GM23338 (cell line): ENCODE measurements around the gene AMBRA1. TPM values are rescaled to one million over a fixed set of nuclear protein-coding genes. Genes with fewer than 3 reads are reported as not detected.
"Not testable (repeated sequence)": the region's sequence is repeated elsewhere in the genome, so short reads cannot be mapped to it uniquely, and the experiment has no call there.

Source experiments
- ATAC-seq: fragments of 200-7000 bp; cut with Tn5 transposase; 3 replicates; pipeline ENCODE4 v1.9.1; 2020
- DNase-seq: peaks from one replicate; pipeline ENCODE4 v3.0.0-alpha.2; 2015; ENCODE audit warnings: low spot score
- H2AFZ ChIP-seq: fragments of 200-600 bp; sonication (generic); 2 replicates; pipeline ENCODE4 v1.8.0; 2016; ENCODE audit warnings: antibody characterized with exemption, mild to moderate bottlenecking, moderate library complexity
- H3F3A ChIP-seq: fragments of 200-600 bp; sonication (generic); replicated peaks from 2 replicates; pipeline ENCODE4 v1.8.0; 2017; ENCODE audit warnings: antibody characterized with exemption, mixed run types, low read depth
- H3K27ac ChIP-seq: fragments of 200-600 bp; sonication (generic); 2 replicates; pipeline ENCODE4 v1.6.1; 2016; ENCODE audit warnings: low read depth
- H3K27me3 ChIP-seq: fragments of 200-600 bp; sonication (generic); 2 replicates; pipeline ENCODE4 v1.8.0; 2016; ENCODE audit warnings: mild to moderate bottlenecking, mixed run types, moderate library complexity; ENCODE audit not compliant: insufficient read depth
- H3K36me3 ChIP-seq: fragments of 200-600 bp; sonication (generic); 2 replicates; pipeline ENCODE4 v1.8.0; 2016; ENCODE audit warnings: mild to moderate bottlenecking; ENCODE audit not compliant: insufficient read depth
- H3K4me1 ChIP-seq: fragments of 200-600 bp; sonication (generic); 2 replicates; pipeline ENCODE4 v1.8.0; 2016; ENCODE audit warnings: mild to moderate bottlenecking, moderate library complexity; ENCODE audit not compliant: insufficient read depth
- H3K4me2 ChIP-seq: fragments of 200-600 bp; sonication (generic); 2 replicates; pipeline ENCODE4 v1.7.1; 2017; ENCODE audit warnings: mixed run types
- H3K4me3 ChIP-seq: fragments of 200-600 bp; sonication (generic); 2 replicates; pipeline ENCODE4 v1.6.1; 2016; ENCODE audit warnings: mixed run types
- H3K79me2 ChIP-seq: fragments of 200-600 bp; sonication (generic); replicated peaks from 2 replicates; pipeline ENCODE4 v1.8.0; 2017; ENCODE audit warnings: mild to moderate bottlenecking; ENCODE audit not compliant: insufficient read depth
- H3K9me2 ChIP-seq: fragments of 200-600 bp; sonication (generic); 2 replicates; pipeline ENCODE4 v1.8.0; 2017; ENCODE audit not compliant: insufficient read depth
- H4K20me1 ChIP-seq: fragments of 200-600 bp; sonication (generic); replicated peaks from 2 replicates; pipeline ENCODE4 v1.8.0; 2017; ENCODE audit warnings: mild to moderate bottlenecking; ENCODE audit not compliant: insufficient read depth
- H3K27ac Mint-ChIP-seq: 2 replicates; pipeline ENCODE4 v1.8.0; 2020; ENCODE audit warnings: inconsistent platforms, mild to moderate bottlenecking, moderate library complexity, mixed read lengths
- H3K27me3 Mint-ChIP-seq: 3 replicates; pipeline ENCODE4 v1.8.0; 2022; ENCODE audit warnings: low read depth, mild to moderate bottlenecking, moderate library complexity, mixed read lengths, inconsistent platforms; ENCODE audit not compliant: insufficient read depth, poor library complexity
- H3K36me3 Mint-ChIP-seq: 3 replicates; pipeline ENCODE4 v1.8.0; 2021; ENCODE audit warnings: low read depth, mild to moderate bottlenecking, inconsistent platforms, moderate library complexity, mixed read lengths
- H3K4me1 Mint-ChIP-seq: 3 replicates; pipeline ENCODE4 v1.8.0; 2020; ENCODE audit warnings: mild to moderate bottlenecking, inconsistent platforms, mixed read lengths
- H3K4me3 Mint-ChIP-seq: 3 replicates; pipeline ENCODE4 v1.8.0; 2021; ENCODE audit warnings: moderate library complexity, mild to moderate bottlenecking, inconsistent platforms, mixed read lengths
- H3K9me3 Mint-ChIP-seq: 3 replicates; pipeline ENCODE4 v1.8.0; 2020; ENCODE audit warnings: moderate library complexity, mild to moderate bottlenecking, inconsistent platforms, mixed read lengths
- CTCF ChIP-seq, 2 experiments: fragments of 200-600 bp in 1 of 2; sonication (generic) in 1 of 2; conservative IDR thresholded peaks; 2 replicates each; pipeline versions ENCODE4 v1.5.1 to v1.6.1; 2016 to 2017; ENCODE audit warnings: antibody characterized with exemption in 2 of 2, low read depth in 2 of 2, mild to moderate bottlenecking in 2 of 2, moderate library complexity in 1 of 2
- JUNB ChIP-seq: IDR thresholded peaks from one replicate; pipeline ENCODE4 v1.6.1; 2016; ENCODE audit warnings: antibody characterized with exemption; ENCODE audit not compliant: unreplicated experiment
- NANOG ChIP-seq: IDR thresholded peaks from 2 replicates; pipeline ENCODE4 v1.6.1; 2016; ENCODE audit warnings: antibody characterized with exemption, borderline replicate concordance
- POLR2AphosphoS5 ChIP-seq: IDR thresholded peaks from 2 replicates; pipeline ENCODE4 v1.6.1; 2016; ENCODE audit warnings: antibody characterized with exemption, low read depth
- STAT1 ChIP-seq: IDR thresholded peaks from one replicate; pipeline ENCODE4 v1.6.1; 2016; ENCODE audit warnings: antibody characterized with exemption; ENCODE audit not compliant: unreplicated experiment
- polyA plus RNA-seq: library from polyadenylated mRNA; unstranded; fragments of >200 nt; fragmentation: Nextera tagmentation; extraction: Ambion mirVana; gene quantifications from 2 replicates; pipeline ENCODE4 v1.2.1, GENCODE V29; 2016
- total RNA-seq: library from RNA; depleted of rRNA; stranded (reverse); fragments of >200 nt; shearing (Covaris generic); gene quantifications from 2 replicates; pipeline ENCODE4 v1.2.3, GENCODE V29; 2014
- TF ChIP-seq, protein P1 (sequence below): IDR thresholded peaks from 2 replicates; pipeline ENCODE4 v1.6.1; 2016; ENCODE audit warnings: antibody characterized with exemption
- TF ChIP-seq, protein P2 (sequence below): fragments of 250-450 bp; sonication (Bioruptor Pico); IDR thresholded peaks from 2 replicates; pipeline ENCODE4 v1.5.0; 2020; ENCODE audit warnings: mild to moderate bottlenecking, moderate library complexity

The AMBRA1 gene
- total and polyA plus RNA-seq, 2 experiments from 2014 or later: 8.3 to 34.8 TPM

GRCh38 chr11:46379482-46380293 is 214.1 kb downstream of the AMBRA1 start:
- H3K27ac Mint-ChIP-seq, H3K27me3 Mint-ChIP-seq, H2AFZ ChIP-seq, H3K27me3 ChIP-seq, H3K9me3 Mint-ChIP-seq, H3K9me2 ChIP-seq, H3K79me2 ChIP-seq, H4K20me1 ChIP-seq, H3K36me3 ChIP-seq: not testable (repeated sequence)
- peak; percentile 83 for DNase-seq
- Histone ChIP-seq H3K4me2 (peak overlapping the region; percentile 95), H3K27ac (0 out of 2 replicates have a peak overlapping the region, but pooled peaks have one; percentile 39), H3K4me3 (peak overlapping the region; percentile 92), H3F3A (peaks cover 35% of the 10 kb centered on the region), H3K4me1 (peaks cover 19% of the 10 kb centered on the region)
- Mint-ChIP-seq H3K4me3 (peak overlapping the region; percentile 68), H3K4me1 (peaks cover 25% of the 10 kb centered on the region), H3K36me3 (peaks cover 33% of the 10 kb centered on the region)
- TF ChIP-seq POLR2AphosphoS5: peak; percentile 28; the same call in 1 of the 2 replicates
- peak; percentile 53 for ATAC-seq

DNA sequence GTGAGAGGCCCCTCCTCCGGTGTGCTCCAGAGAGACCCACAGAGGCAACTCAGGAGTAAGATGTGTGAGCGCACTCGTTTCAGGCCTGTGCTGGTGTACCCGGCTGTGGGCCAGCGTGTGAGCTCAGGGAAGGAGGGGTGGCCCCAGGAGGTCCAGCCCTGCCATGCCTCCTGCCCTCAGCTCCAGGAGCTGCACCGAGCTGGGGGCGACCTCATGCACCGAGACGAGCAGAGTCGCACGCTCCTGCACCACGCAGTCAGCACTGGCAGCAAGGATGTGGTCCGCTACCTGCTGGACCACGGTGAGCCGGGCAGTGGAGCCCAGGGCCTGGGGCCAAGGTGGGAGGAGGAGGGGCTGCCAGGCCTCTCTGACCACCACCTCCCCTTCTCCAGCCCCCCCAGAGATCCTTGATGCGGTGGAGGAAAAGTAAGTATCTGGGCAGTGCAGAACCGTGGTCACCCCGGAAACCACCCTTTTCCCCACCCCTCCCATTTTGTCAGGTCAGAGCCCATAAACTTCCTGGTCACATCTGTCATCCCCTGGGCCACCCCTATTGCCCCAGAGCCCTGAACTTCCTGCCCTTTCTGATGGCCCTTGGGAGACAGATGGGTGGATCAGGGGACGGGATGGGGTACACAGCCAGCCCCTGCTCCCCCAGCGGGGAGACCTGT is 214.9 kb downstream of the AMBRA1 start:
- TF ChIP-seq JUNB (no peak), POLR2AphosphoS5 (no peak; the same call in 1 of the 2 replicates), STAT1 (no peak), NANOG (no peak), CTCF (conservative IDR thresholded peaks at IDR 0.05; ENCODE audit: low read depth in 2 of 2) (no peak)
- TF ChIP-seq, protein P1, sequence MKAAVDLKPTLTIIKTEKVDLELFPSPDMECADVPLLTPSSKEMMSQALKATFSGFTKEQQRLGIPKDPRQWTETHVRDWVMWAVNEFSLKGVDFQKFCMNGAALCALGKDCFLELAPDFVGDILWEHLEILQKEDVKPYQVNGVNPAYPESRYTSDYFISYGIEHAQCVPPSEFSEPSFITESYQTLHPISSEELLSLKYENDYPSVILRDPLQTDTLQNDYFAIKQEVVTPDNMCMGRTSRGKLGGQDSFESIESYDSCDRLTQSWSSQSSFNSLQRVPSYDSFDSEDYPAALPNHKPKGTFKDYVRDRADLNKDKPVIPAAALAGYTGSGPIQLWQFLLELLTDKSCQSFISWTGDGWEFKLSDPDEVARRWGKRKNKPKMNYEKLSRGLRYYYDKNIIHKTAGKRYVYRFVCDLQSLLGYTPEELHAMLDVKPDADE: no peak
- TF ChIP-seq, protein P2, sequence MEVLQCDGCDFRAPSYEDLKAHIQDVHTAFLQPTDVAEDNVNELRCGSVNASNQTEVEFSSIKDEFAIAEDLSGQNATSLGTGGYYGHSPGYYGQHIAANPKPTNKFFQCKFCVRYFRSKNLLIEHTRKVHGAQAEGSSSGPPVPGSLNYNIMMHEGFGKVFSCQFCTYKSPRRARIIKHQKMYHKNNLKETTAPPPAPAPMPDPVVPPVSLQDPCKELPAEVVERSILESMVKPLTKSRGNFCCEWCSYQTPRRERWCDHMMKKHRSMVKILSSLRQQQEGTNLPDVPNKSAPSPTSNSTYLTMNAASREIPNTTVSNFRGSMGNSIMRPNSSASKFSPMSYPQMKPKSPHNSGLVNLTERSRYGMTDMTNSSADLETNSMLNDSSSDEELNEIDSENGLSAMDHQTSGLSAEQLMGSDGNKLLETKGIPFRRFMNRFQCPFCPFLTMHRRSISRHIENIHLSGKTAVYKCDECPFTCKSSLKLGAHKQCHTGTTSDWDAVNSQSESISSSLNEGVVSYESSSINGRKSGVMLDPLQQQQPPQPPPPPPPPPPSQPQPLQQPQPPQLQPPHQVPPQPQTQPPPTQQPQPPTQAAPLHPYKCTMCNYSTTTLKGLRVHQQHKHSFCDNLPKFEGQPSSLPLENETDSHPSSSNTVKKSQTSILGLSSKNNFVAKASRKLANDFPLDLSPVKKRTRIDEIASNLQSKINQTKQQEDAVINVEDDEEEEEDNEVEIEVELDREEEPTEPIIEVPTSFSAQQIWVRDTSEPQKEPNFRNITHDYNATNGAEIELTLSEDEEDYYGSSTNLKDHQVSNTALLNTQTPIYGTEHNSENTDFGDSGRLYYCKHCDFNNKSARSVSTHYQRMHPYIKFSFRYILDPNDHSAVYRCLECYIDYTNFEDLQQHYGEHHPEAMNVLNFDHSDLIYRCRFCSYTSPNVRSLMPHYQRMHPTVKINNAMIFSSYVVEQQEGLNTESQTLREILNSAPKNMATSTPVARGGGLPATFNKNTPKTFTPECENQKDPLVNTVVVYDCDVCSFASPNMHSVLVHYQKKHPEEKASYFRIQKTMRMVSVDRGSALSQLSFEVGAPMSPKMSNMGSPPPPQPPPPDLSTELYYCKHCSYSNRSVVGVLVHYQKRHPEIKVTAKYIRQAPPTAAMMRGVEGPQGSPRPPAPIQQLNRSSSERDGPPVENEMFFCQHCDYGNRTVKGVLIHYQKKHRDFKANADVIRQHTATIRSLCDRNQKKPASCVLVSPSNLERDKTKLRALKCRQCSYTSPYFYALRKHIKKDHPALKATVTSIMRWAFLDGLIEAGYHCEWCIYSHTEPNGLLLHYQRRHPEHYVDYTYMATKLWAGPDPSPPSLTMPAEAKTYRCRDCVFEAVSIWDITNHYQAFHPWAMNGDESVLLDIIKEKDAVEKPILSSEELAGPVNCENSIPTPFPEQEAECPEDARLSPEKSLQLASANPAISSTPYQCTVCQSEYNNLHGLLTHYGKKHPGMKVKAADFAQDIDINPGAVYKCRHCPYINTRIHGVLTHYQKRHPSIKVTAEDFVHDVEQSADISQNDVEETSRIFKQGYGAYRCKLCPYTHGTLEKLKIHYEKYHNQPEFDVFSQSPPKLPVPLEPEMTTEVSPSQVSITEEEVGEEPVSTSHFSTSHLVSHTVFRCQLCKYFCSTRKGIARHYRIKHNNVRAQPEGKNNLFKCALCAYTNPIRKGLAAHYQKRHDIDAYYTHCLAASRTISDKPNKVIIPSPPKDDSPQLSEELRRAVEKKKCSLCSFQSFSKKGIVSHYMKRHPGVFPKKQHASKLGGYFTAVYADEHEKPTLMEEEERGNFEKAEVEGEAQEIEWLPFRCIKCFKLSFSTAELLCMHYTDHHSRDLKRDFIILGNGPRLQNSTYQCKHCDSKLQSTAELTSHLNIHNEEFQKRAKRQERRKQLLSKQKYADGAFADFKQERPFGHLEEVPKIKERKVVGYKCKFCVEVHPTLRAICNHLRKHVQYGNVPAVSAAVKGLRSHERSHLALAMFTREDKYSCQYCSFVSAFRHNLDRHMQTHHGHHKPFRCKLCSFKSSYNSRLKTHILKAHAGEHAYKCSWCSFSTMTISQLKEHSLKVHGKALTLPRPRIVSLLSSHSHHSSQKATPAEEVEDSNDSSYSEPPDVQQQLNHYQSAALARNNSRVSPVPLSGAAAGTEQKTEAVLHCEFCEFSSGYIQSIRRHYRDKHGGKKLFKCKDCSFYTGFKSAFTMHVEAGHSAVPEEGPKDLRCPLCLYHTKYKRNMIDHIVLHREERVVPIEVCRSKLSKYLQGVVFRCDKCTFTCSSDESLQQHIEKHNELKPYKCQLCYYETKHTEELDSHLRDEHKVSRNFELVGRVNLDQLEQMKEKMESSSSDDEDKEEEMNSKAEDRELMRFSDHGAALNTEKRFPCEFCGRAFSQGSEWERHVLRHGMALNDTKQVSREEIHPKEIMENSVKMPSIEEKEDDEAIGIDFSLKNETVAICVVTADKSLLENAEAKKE (CRISPR knock-in tag): no peak
- H2AFZ ChIP-seq: no peak overlapping the region
- Mint-ChIP-seq H3K27ac (no peak overlapping the region; the same call in 1 of the 2 replicates), H3K36me3 (peaks cover 35% of the 10 kb centered on the region), H3K9me3 (no peaks in the 10 kb centered on the region), H3K27me3 (peaks cover 9% of the 10 kb centered on the region), H3K4me3 (peak overlapping the region; percentile 68), H3K4me1 (peaks cover 22% of the 10 kb centered on the region)
- peak overlapping the region; percentile 92 for H3K4me3 ChIP-seq
- DNase-seq (no peak), ATAC-seq (no peak)
- H3K79me2 ChIP-seq: no peaks in the 10 kb centered on the region
- no peaks in the 10 kb centered on the region for H3K27me3 ChIP-seq
- H3K36me3 ChIP-seq: no peaks in the 10 kb centered on the region; the same call in none of the 2 replicates
- H3F3A ChIP-seq: peaks cover 35% of the 10 kb centered on the region
- H3K4me2 ChIP-seq: peak overlapping the region; percentile 95
- no peaks in the 10 kb centered on the region; the same call in 1 of the 2 replicates for H4K20me1 ChIP-seq
- 0 out of 2 replicates have a peak overlapping the region, but pooled peaks have one; percentile 39 for H3K27ac ChIP-seq
- H3K4me1 ChIP-seq: peaks cover 19% of the 10 kb centered on the region
- H3K9me2 ChIP-seq: no peaks in the 10 kb centered on the region
